Astrocyte (in vitro differentiated cells and primary cell): ENCODE data around the gene FAM168A.

ENCODE experiments used
- CTCF ChIP-seq: IDR thresholded peaks from 2 replicates; pipeline ENCODE4 v1.5.1; 2011; ENCODE audit warnings: low read depth, mild to moderate bottlenecking, inconsistent platforms, low read length, moderate library complexity; ENCODE audit not compliant: insufficient read depth
- EZH2 ChIP-seq: IDR thresholded peaks from 2 replicates; pipeline ENCODE4 v1.6.1; 2012; ENCODE audit warnings: mild to moderate bottlenecking, low read length, inconsistent platforms; ENCODE audit not compliant: insufficient read depth

- TF ChIP-seq CTCF (no peak), EZH2 (no peak)
These were observed 184.7 kb downstream of the FAM168A start for GRCh38 chr11:73413256-73413655.
